GM19023 (cell line): ENCODE results near the gene STAB1.

Experiments
- ATAC-seq: cut with Tn5 transposase; IDR thresholded peaks from one replicate; pipeline ENCODE4 v1.9.1; 2021; ENCODE audit warnings: mild to moderate bottlenecking, moderate library complexity; ENCODE audit not compliant: unreplicated experiment

The STAB1 gene

DNA sequence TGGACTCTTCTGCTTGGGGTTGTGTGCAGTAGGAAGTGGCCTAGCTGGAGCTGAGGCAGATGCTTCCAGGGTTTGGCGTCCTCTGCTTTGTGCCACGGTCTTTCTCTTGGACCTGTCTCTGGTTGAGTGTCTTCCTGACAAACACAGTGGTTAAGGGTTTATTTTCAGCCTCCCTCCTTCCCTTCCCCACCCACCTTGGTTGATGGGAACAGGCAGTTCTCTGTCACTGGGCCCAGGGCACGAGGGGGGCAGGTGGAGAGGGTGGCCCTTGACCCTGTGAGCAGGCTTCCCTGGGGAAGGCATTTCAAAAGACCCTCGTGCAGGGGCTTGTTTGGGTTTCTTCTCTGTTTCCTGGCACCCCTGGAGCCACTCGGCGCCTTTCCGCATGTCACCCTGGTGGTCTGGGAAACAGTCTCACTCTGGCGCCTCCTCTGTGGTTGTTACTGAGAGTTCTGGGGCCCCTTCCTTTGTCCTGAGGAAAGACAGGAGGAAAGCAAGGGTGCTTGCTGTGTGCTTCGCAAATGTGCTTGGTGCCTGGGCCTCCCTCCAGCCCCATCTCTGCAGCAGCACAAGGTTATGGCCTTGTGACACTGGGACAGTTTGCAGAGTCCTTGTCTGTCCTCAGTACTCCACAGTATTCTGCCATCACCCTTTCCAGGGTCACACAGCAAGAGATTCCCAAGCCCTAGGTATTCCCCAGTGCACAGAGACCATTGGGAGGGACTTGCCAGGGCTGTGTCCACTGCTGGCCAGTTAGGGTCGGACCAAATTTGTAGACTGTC lies 10.3 kb upstream of the STAB1 start:
- ATAC-seq: no peak

DNA sequence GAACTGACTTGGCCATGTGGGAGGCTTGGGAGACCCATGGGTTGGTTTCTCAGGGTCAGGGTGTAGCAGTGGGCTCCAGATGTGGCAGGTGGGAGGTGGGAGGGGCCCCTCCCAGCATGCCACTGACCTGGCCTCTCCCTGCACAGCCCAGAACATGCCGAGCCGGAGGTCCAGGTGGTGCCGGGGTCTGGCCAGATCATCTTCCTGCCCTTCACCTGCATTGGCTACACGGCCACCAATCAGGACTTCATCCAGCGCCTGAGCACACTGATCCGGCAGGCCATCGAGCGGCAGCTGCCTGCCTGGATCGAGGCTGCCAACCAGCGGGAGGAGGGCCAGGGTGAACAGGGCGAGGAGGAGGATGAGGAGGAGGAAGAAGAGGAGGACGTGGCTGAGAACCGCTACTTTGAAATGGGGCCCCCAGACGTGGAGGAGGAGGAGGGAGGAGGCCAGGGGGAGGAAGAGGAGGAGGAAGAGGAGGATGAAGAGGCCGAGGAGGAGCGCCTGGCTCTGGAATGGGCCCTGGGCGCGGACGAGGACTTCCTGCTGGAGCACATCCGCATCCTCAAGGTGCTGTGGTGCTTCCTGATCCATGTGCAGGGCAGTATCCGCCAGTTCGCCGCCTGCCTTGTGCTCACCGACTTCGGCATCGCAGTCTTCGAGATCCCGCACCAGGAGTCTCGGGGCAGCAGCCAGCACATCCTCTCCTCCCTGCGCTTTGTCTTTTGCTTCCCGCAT lies 7.9 kb upstream of the STAB1 start:
- no peak for ATAC-seq

- no peak for ATAC-seq
These were observed 7.1 kb upstream of the STAB1 start for GRCh38 chr3:52487788-52488691.

GRCh38 chr3:52488746-52489145 lies 6.4 kb upstream of the STAB1 start:
- no peak for ATAC-seq

GRCh38 chr3:52489453-52489852 lies 5.7 kb upstream of the STAB1 start:
- ATAC-seq: no peak

- no peak for ATAC-seq
These were observed 4.9 kb upstream of the STAB1 start for GRCh38 chr3:52490035-52490938.

DNA sequence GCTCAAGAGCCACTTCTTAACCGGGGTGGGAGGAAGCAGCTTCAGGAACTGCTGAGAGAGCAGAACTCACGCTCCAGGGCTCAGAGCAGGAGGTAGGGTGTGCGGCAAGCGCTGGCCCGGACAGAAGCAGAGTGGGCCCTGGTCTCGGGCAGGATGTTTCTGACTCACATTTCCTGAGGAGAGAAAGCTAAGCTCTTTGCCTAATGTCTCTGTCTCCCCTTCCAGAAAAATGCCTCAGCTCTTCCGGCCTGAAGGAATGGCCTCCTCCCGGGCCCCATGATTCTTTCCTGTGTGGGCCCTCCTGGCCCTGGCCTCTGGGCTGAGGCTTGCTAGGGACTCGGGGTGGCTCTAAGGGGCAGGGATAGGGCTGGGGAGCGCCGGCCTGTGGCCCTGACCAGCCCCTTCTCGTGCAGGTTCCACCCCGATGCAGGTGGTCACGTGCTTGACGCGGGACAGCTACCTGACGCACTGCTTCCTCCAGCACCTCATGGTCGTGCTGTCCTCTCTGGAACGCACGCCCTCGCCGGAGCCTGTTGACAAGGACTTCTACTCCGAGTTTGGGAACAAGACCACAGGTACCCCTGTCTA lies 4.1 kb upstream of the STAB1 start:
- ATAC-seq: no peak

- no peak for ATAC-seq
These were observed 3.1 kb upstream of the STAB1 start for GRCh38 chr3:52492059-52492458.

DNA sequence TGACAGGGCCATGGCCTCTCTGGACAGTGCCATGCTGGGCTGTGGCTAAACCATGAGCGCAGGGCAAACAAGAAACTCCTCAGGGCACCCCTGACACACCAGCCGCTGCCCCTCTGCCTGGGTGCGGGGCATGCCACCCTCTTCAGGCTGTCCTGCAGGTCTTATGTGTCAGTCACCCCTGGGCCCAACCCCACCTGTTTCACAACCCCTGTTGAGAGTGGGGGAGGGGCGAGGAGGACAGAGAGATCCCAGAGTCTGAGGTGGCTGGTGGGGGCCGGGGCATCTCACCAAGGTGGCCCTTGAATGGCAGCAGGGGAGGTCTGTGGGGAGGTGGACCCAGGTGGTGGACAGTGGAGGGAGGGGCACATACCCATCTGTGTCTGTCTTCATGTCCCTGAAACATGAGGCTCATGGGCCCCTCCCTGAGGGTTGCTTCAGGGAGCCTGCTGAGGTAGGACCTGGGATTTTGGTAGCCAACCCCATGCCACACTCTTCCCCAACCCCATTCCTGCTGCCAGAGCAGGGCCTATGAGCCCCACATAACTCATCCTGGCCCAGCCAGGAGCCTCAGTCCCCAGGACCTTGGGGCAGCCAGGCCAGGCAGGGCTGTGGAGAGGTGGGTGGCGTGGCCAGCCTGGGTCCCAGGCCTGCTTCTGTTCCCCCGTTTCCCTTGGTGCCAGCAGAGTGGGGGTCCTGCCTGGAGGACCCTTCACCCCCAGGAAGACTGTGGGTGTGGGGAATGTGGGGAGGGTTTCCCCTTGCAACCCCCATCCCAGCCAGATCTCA lies 1.7 kb upstream of the STAB1 start:
- no peak for ATAC-seq

DNA sequence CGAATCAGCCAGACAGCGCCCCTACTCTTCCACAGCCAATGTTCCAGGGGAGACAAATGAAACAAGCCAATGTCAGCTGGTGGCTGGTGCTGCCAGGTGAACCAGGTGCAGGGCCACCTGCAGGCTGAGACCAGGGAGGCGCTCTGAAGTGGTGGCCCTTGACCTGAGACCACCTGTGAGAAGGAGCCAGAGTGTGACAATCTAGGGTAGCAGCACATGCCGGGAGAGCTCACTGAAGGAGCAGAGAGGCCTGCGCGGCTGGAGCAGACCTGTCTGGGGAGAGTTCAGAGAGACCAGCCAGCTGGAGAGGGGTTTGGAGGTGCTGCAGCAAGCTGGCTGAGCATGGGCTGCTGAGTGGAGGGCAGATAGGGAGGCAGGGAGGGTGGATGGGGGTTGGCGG lies 693 bp upstream of the STAB1 start:
- no peak for ATAC-seq

DNA sequence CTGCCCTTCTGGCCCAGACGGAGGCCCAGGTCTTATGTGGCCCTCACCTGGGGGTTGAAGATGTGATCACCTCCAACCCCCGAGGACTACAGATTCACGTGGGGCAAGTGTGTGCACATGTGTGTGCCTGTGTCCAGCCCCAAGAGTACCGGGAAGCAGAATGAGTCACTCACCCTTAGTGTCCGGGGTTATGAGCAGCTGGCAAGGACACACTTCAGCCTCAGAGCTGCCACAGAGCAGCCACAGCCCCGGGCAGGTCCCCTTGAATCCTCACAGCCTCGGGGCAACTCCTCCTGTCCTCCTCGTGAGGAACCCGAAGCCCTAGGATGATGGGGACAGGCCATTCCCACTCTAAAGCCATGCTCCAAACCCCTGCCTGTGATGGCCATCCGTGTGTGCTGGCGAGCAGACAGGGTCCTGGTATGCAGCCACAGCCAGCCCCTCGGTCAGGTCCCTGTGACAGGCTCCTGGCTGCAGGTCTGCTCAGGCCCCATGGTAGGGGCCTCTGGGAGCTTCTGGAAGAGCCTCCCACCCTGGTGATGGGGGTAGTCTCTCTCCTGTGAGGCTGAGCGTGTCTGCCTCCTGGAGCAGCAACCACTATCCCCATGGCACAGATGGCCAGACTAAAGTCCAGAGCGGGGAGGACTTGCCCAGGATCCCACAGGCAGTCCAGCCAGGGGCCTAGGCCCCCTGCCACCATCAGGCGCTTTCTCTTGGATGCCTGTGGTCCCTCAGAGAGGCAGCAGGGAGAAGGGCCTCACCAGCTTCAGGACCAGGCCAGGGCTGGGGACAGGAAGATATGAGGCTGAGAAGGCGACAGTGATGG lies 852 bp downstream of the STAB1 start:
- no peak for ATAC-seq

- ATAC-seq: no peak
These were observed 3.3 kb downstream of the STAB1 start for GRCh38 chr3:52498137-52499054.

- no peak for ATAC-seq
These were observed 5.9 kb downstream of the STAB1 start for GRCh38 chr3:52501046-52501445.

GRCh38 chr3:52502001-52502400 lies 6.9 kb downstream of the STAB1 start:
- ATAC-seq: no peak

DNA sequence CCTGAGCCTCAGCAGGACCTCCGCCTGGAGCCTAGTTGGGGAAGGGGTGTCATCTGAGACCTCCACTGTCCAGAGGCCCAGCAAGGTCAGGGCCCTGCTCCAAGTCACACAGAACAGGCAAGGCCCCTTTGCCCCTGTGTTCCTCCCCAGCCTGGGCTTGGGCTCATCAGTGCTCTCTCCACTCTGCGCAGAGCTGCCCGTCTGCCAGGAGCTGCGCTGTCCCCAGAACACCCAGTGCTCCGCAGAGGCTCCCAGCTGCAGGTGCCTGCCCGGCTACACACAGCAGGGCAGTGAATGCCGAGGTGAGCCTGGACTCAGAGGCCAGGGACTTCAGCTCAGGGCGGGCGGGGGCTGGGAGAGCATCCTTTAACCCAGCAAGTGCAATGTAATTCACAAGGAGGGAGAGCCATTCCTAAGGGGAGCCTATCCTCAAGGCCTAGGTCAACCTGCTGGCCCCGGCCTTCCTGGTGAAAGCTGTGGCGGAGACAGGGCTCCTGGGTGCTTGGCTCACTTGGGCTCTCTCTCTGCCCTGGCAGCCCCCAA lies 7.7 kb downstream of the STAB1 start:
- no peak for ATAC-seq

DNA sequence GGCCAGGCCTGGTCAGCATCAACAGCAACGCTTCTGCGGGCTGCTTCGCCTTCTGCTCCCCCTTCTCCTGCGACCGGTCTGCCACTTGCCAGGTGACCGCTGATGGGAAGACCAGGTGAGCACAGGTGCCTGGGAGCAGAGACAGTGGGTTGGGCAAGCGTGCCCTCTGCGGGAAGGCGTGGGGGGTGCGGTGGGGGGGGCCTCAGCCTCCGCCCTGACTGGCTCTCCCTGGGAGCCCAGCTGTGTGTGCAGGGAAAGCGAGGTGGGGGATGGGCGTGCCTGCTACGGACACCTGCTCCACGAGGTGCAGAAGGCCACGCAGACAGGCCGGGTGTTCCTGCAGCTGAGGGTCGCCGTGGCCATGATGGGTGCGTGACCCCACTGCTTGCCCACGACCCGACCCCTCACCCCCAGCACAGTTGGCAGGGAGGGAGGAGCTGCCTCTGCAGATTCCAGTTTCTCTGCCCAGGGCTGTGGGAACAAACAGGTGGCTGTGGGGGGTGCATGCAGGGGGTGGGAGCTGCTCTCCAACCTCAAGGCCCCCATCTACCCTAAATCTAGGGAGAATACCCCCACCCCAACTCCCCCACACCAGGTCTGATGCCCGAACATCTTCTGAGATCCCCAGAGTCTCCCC lies 8.8 kb downstream of the STAB1 start:
- no peak for ATAC-seq

- no peak for ATAC-seq
These were observed 9.8 kb downstream of the STAB1 start for GRCh38 chr3:52504977-52505376.
